AG04449 (cell line): ENCODE measurements around the gene CCR8.
"Not testable (repeated sequence)": the region's sequence is repeated elsewhere in the genome, so short reads cannot be mapped to it uniquely, and the experiment has no call there.

Experiments
- CTCF ChIA-PET: fragments of 350-600 bp; formaldehyde crosslinking; extraction: SDS; loops from one replicate; lab custom pipeline; 2021; ENCODE audit warnings: antibody characterized with exemption; lab: Yijun Ruan, JAX
- POLR2A ChIA-PET: fragments of 400-600, 350-600 bp; formaldehyde crosslinking; extraction: SDS; loops from one replicate; lab custom pipeline; 2020; ENCODE audit warnings: antibody characterized with exemption, inconsistent platforms; lab: Yijun Ruan, JAX
- DNase-seq: peaks from one replicate; pipeline ENCODE4 v3.0.0-alpha.2; 2010; ENCODE audit warnings: low read depth, low spot score
- H3K4me3 ChIP-seq: 2 replicates; pipeline ENCODE4 v1.5.1; 2011; ENCODE audit warnings: low read depth, mild to moderate bottlenecking, control low read depth, low read length
- TF ChIP-seq, protein P1 (sequence below): IDR thresholded peaks from one replicate; pipeline ENCODE4 v1.5.1; 2011; ENCODE audit warnings: mild to moderate bottlenecking, moderate library complexity, low read length, control low read depth, inconsistent platforms; ENCODE audit not compliant: insufficient read depth; ENCODE audit errors: missing control alignments

Gene CCR8

DNA sequence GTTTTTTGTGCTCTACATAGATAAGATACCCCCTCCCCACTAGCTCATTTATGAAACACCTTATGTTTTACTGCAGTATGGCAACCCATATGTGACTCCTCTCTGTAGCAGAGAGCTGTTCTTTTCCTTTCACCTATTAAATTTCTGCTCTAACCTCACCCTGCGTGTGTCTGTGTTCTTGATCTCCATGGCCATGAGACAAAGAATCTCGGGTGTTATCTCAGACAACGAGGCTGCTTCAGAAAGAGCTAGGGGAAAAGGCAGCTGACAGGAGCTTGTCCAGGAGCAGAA is 18.0 kb downstream of the CCR8 start:
- H3K4me3 ChIP-seq: no peak overlapping the region
- CTCF ChIA-PET: no interaction called here
- POLR2A ChIA-PET: no interaction called here
- no peak for DNase-seq
- TF ChIP-seq, protein P1, sequence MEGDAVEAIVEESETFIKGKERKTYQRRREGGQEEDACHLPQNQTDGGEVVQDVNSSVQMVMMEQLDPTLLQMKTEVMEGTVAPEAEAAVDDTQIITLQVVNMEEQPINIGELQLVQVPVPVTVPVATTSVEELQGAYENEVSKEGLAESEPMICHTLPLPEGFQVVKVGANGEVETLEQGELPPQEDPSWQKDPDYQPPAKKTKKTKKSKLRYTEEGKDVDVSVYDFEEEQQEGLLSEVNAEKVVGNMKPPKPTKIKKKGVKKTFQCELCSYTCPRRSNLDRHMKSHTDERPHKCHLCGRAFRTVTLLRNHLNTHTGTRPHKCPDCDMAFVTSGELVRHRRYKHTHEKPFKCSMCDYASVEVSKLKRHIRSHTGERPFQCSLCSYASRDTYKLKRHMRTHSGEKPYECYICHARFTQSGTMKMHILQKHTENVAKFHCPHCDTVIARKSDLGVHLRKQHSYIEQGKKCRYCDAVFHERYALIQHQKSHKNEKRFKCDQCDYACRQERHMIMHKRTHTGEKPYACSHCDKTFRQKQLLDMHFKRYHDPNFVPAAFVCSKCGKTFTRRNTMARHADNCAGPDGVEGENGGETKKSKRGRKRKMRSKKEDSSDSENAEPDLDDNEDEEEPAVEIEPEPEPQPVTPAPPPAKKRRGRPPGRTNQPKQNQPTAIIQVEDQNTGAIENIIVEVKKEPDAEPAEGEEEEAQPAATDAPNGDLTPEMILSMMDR: no peak

DNA sequence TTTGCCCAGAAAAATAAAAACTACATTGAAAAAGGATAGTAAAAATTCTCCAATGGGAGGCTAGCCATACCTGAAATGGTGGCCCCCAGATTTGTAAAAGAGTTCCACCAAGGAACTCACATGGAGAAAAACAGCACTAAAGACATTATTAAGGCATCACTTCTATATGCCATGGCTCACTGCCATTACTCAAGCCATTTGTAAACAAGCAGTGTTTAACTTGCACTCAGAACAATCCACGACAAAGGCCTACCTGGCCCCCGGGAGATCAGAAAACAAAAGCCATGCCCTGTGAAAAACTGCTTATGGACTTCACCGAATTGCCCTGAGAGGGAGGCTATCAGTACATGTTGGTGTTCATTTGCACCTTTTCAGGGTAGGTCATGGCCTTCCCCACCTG is 19.6 kb downstream of the CCR8 start:
- ChIA-PET CTCF (no interaction called here), POLR2A (no interaction called here)
- TF ChIP-seq, protein P1: no peak
- no peak overlapping the region for H3K4me3 ChIP-seq
- no peak for DNase-seq

DNA sequence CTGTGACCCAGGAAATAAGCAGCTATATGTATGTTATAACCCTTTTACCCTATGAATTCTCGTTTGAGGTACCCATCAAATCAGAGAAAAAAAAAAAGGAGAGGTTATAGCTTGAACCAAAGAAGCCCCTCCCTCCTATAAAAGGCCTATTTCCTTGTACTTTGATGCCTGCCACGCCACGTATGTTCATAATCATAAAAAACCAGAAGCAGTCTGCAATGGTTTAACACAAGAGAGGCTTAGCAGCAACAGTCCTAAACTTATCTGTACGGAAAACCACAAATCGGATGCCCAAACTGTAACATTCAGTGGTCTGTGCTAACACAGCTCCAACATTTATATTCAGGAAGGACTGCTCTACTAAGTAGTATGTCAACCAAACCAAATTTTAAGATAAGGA is 21.2 kb downstream of the CCR8 start:
- POLR2A ChIA-PET: no interaction called here

DNA sequence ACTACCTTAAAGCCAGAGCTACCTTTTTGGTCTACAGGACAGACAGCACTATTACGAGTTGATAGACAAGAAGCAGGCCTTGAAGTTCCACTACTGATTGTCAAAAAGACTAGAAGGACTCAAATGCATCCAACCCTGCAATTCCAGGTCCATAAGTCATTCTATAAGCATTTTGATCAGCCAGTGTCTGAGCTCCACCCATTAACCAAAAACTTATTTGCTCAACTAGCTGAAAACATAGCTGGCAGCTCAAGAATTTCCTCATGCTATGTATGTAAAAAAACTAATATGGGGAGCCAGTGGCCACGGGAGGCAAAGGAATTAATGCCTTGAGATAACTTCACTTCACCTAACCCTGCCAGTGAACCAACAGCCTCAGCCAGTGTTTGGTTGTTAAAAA is 21.6 kb downstream of the CCR8 start:
- DNase-seq, CTCF ChIA-PET, POLR2A ChIA-PET, H3K4me3 ChIP-seq: not testable (repeated sequence)

More for the DNA sequence above, 21.2 kb downstream of the CCR8 start:
- TF ChIP-seq, protein P1: no peak
- CTCF ChIA-PET: no interaction called here
- DNase-seq: no peak
- no peak overlapping the region for H3K4me3 ChIP-seq

DNA sequence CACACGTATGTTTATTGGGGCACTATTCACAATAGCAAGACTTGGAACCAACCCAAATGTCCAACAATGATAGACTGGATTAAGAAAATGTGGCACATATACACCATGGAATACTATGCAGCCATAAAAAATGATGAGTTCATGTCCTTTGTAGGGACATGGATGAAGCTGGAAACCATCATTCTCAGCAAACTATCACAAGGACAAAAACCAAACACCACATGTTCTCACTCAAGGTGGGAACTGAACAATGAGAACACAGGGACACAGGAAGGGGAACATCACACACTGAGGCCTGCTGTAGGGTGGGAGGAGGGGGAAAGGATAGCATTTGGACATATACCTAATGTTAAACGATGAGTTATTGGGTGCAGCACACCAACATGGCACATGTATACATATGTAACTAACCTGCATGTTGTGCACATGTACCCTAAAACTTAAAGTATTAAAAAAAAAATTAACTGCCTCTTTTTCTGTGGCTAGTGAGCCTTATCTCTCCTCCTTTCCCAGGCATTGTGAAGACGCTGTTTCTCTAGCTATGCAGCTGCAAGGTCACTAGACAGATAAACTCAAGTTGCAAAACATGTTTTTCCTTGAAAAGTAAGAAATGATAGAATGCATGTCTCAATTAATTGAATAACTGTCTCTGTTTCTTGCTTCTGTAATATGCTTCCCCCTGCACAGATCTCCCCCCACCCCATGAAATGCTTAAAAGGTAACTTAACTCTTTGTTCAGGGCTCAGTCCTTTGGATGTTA is 23.8 kb downstream of the CCR8 start:
- DNase-seq, H3K4me3 ChIP-seq, CTCF ChIA-PET, POLR2A ChIA-PET: not testable (repeated sequence)

DNA sequence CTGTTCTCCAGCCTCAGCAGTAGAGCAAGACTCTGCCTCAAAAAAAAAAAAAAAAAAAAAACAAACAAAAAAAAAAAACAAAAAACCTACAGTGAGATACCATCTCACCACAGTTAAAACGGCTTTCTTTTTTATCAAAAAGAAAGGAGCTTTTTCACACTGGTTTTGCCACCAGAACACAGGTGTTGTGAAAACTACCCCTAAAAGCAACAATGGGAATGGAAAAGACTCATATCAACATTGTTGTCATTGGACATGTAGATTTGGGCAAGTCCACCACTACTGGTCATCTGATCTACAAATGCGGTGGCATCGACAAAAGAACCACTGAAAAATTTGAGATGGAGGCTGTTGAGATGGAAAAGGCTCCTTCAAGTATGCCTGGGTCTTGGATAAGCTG is 28.8 kb downstream of the CCR8 start:
- TF ChIP-seq, protein P1: no peak
- ChIA-PET POLR2A (no interaction called here), CTCF (no interaction called here)
- no peak for DNase-seq
- no peak overlapping the region for H3K4me3 ChIP-seq

DNA sequence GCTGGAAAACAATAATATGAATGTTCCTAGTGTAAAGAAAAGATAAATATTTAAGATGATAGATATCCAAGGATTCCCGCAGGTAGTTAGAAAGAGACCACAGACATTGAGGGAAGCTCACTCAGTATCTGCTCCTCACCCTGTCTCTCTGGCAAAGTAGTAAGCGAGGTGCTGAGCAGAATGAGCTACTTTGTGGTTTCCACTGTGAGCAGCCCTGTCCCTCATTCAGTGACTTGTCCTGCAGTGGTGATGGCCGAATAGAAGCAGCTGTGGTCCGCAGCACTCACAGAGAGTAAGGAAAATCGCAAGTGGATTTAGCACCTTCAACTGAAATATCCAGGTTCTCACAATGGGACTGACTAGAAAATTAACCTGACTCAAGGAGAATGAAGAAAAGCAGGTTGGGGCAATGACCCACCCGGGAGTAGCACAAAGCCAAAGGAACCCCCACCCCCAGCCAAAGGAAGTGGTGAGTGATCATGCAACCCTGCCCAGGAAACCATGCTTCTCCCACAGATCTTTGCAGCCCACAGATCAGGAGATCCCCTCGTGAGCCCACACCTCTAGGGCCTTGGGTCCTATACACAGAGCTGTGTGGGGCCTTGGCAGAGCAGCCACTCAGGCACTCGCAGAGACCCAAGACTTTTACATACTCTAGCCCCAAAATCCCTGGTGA is 31.9 kb downstream of the CCR8 start:
- no peak for DNase-seq

More for the DNA sequence above, 31.9 kb downstream of the CCR8 start:
- CTCF ChIA-PET: no interaction called here
- TF ChIP-seq, protein P1: no peak
- no peak overlapping the region for H3K4me3 ChIP-seq
- POLR2A ChIA-PET: no interaction called here
